GM21423 (cell line): ENCODE data around the gene PDZK1.
"Not testable (repeated sequence)": the region's sequence is repeated elsewhere in the genome, so short reads cannot be mapped to it uniquely, and the experiment has no call there.

ENCODE experiments used
- ATAC-seq: cut with Tn5 transposase; IDR thresholded peaks from one replicate; pipeline ENCODE4 v1.9.1; 2021; ENCODE audit warnings: mild to moderate bottlenecking, moderate library complexity; ENCODE audit not compliant: unreplicated experiment

Gene PDZK1

GRCh38 chr1:145665015-145665414 is 42.2 kb downstream of the PDZK1 start:
- not testable (repeated sequence) for ATAC-seq

GRCh38 chr1:145662502-145662901 is 44.7 kb downstream of the PDZK1 start:
- not testable (repeated sequence) for ATAC-seq

- not testable (repeated sequence) for ATAC-seq
Observed at GRCh38 chr1:145656245-145656943, 50.8 kb downstream of the PDZK1 start.

- peak; percentile 57 for ATAC-seq
Observed at GRCh38 chr1:145643990-145644389, 63.2 kb downstream of the PDZK1 start.

GRCh38 chr1:145641886-145642285 is 65.3 kb downstream of the PDZK1 start:
- not testable (repeated sequence) for ATAC-seq

- not testable (repeated sequence) for ATAC-seq
Observed at GRCh38 chr1:145636237-145636636, 70.9 kb downstream of the PDZK1 start.

GRCh38 chr1:145622177-145622576 is 85.0 kb downstream of the PDZK1 start:
- ATAC-seq = not testable (repeated sequence)
